SK-N-SH (cell line): ENCODE data around the gene STIL.

Experiments
- CTCF ChIP-seq: fragments of 200-600 bp; sonication (generic); IDR thresholded peaks from 2 replicates; pipeline ENCODE4 v1.6.1; 2017; ENCODE audit warnings: antibody characterized with exemption, mild to moderate bottlenecking, moderate library complexity
- EZH2phosphoT487 ChIP-seq: fragments of 200-600 bp; sonication (generic); IDR thresholded peaks from 2 replicates; pipeline ENCODE4 v1.6.1; 2017; ENCODE audit warnings: low read depth, mixed run types, mild to moderate bottlenecking, antibody characterized with exemption, moderate library complexity, borderline replicate concordance
- POLR2AphosphoS5 ChIP-seq: IDR thresholded peaks from 2 replicates; pipeline ENCODE4 v1.6.1; 2012; ENCODE audit warnings: low read depth, low read length
- USF2 ChIP-seq: fragments of 150-350 bp; IDR thresholded peaks from 2 replicates; pipeline ENCODE4 v1.6.1; 2017; ENCODE audit warnings: antibody characterized with exemption, low read length, low read depth, borderline replicate concordance
- TF ChIP-seq, protein P1 (sequence below): IDR thresholded peaks from 2 replicates; pipeline ENCODE4; 2012

GRCh38 chr1:47276850-47277249 lies 37.1 kb downstream of the STIL start:
- no peak for TF ChIP-seq EZH2phosphoT487
- no peak for TF ChIP-seq POLR2AphosphoS5
- no peak for TF ChIP-seq CTCF
- TF ChIP-seq, protein P1, sequence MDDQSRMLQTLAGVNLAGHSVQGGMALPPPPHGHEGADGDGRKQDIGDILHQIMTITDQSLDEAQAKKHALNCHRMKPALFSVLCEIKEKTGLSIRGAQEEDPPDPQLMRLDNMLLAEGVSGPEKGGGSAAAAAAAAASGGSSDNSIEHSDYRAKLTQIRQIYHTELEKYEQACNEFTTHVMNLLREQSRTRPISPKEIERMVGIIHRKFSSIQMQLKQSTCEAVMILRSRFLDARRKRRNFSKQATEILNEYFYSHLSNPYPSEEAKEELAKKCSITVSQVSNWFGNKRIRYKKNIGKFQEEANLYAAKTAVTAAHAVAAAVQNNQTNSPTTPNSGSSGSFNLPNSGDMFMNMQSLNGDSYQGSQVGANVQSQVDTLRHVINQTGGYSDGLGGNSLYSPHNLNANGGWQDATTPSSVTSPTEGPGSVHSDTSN = no peak
- TF ChIP-seq USF2 = no peak
